IMR-90 (cell line): ENCODE measurements around the gene HS3ST2. TPM values are rescaled to one million over a fixed set of nuclear protein-coding genes. Genes with fewer than 3 reads are reported as not detected.

Experiments
- ATAC-seq: fragments of 200-7000 bp; cut with Tn5 transposase; 2 replicates; pipeline ENCODE4 v1.9.1; 2020; ENCODE audit warnings: low read depth, mild to moderate bottlenecking, moderate library complexity
- BruUV-seq: library from RNA; stranded (reverse); fragments of 400-500 nt; replicated peaks from 2 replicates; lab custom pipeline; 2021; lab: Mats Ljungman, UMichigan
- CTCF ChIA-PET: fragments of 300-600 bp; formaldehyde crosslinking; extraction: SDS; loops from one replicate; lab custom pipeline; 2021; ENCODE audit warnings: antibody characterized with exemption; lab: Yijun Ruan, JAX
- POLR2A ChIA-PET: fragments of 300-600 bp; sonication (Branson Sonifier 250); formaldehyde crosslinking; loops from one replicate; lab custom pipeline; 2022; ENCODE audit warnings: antibody characterized with exemption; ENCODE audit not compliant: unreplicated experiment; lab: Charles Lee
- DNase-seq: peaks from one replicate; pipeline ENCODE4 v3.0.0; 2013
- H2AFZ ChIP-seq: replicated peaks from 2 replicates; pipeline ENCODE3; 2013; ENCODE audit warnings: low read length, mild to moderate bottlenecking; ENCODE audit not compliant: poor library complexity
- H2AK5ac ChIP-seq: 2 replicates; pipeline ENCODE4 v1.6.1; 2013; ENCODE audit warnings: low read depth, low read length, inconsistent platforms
- H2AK9ac ChIP-seq: replicated peaks from 2 replicates; pipeline ENCODE3; 2013; ENCODE audit warnings: mild to moderate bottlenecking, low read depth, low read length, moderate library complexity; ENCODE audit not compliant: poor library complexity
- H2BK120ac ChIP-seq: 2 replicates; pipeline ENCODE4 v1.6.1; 2013; ENCODE audit warnings: low read depth, low read length, inconsistent platforms
- H2BK15ac ChIP-seq: 3 replicates; pipeline ENCODE4 v1.6.1; 2013; ENCODE audit warnings: low read depth, low read length, inconsistent platforms
- H2BK20ac ChIP-seq: 2 replicates; pipeline ENCODE4 v1.6.1; 2013; ENCODE audit warnings: low read depth, mild to moderate bottlenecking, inconsistent platforms, low read length, moderate library complexity
- H2BK5ac ChIP-seq: 2 replicates; pipeline ENCODE4 v1.6.1; 2013; ENCODE audit warnings: mild to moderate bottlenecking, low read depth, low read length, inconsistent platforms; ENCODE audit not compliant: poor library complexity, severe bottlenecking
- H3K14ac ChIP-seq: replicated peaks from 2 replicates; pipeline ENCODE4 v1.6.1; 2013; ENCODE audit warnings: low read depth, low read length, inconsistent platforms
- H3K18ac ChIP-seq: 2 replicates; pipeline ENCODE4 v1.6.1; 2013; ENCODE audit warnings: low read depth, low read length, control low read depth
- H3K23ac ChIP-seq: 2 replicates; pipeline ENCODE4 v1.6.1; 2013; ENCODE audit warnings: low read depth, low read length, inconsistent platforms
- H3K27ac ChIP-seq: 2 replicates; pipeline ENCODE4 v1.5.1; 2013; ENCODE audit warnings: mild to moderate bottlenecking, control low read depth, low read length; ENCODE audit not compliant: insufficient read depth
- H3K27me3 ChIP-seq: 2 replicates; pipeline ENCODE4 v1.6.1; 2013; ENCODE audit warnings: low read length; ENCODE audit not compliant: control insufficient read depth, insufficient read depth
- H3K36me3 ChIP-seq: 2 replicates; pipeline ENCODE4 v1.6.1; 2013; ENCODE audit warnings: low read length, mixed read lengths; ENCODE audit not compliant: control insufficient read depth, insufficient read depth
- H3K4ac ChIP-seq: 2 replicates; pipeline ENCODE4 v1.6.1; 2013; ENCODE audit warnings: low read depth, low read length, inconsistent platforms
- H3K4me1 ChIP-seq: 2 replicates; pipeline ENCODE4 v1.6.1; 2013; ENCODE audit warnings: low read length, mixed read lengths; ENCODE audit not compliant: control insufficient read depth, insufficient read depth
- H3K4me2 ChIP-seq: 2 replicates; pipeline ENCODE4 v1.6.1; 2013; ENCODE audit warnings: low read depth, mild to moderate bottlenecking, control low read depth, low read length, moderate library complexity
- H3K4me3 ChIP-seq: 2 replicates; pipeline ENCODE4 v1.5.1; 2013; ENCODE audit warnings: low read depth, mild to moderate bottlenecking, control low read depth, low read length, moderate library complexity; ENCODE audit not compliant: insufficient read depth
- H3K56ac ChIP-seq: 2 replicates; pipeline ENCODE4 v1.6.1; 2013; ENCODE audit warnings: low read length, inconsistent platforms; ENCODE audit not compliant: insufficient read depth; ENCODE audit errors: extremely low read depth
- H3K79me1 ChIP-seq, 2 experiments: 2 replicates each; pipeline ENCODE4 v1.6.1; 2013; ENCODE audit warnings: low read length in 2 of 2, inconsistent platforms in 1 of 2, low read depth in 1 of 2
- H3K9ac ChIP-seq: 2 replicates; pipeline ENCODE4 v1.6.1; 2013; ENCODE audit warnings: low read depth, low read length, control low read depth
- H3K9me1 ChIP-seq: 2 replicates; pipeline ENCODE4 v1.6.1; 2013; ENCODE audit warnings: low read length, inconsistent platforms; ENCODE audit not compliant: insufficient read depth
- H3K9me3 ChIP-seq: 2 replicates; pipeline ENCODE4 v1.6.1; 2013; ENCODE audit warnings: low read length; ENCODE audit not compliant: control insufficient read depth, insufficient read depth
- H4K20me1 ChIP-seq: 2 replicates; pipeline ENCODE4 v1.6.1; 2013; ENCODE audit warnings: low read length, inconsistent platforms; ENCODE audit not compliant: insufficient read depth
- H4K5ac ChIP-seq: 2 replicates; pipeline ENCODE4 v1.6.1; 2013; ENCODE audit warnings: mild to moderate bottlenecking, low read depth, low read length, control low read depth
- H4K8ac ChIP-seq, 2 experiments: 2 replicates each; pipeline ENCODE4 v1.6.1; 2013; ENCODE audit warnings: low read depth in 2 of 2, low read length in 2 of 2, control low read depth in 1 of 2, inconsistent platforms in 1 of 2
- H4K91ac ChIP-seq: 2 replicates; pipeline ENCODE4 v1.6.1; 2013; ENCODE audit warnings: low read depth, low read length, inconsistent platforms; ENCODE audit not compliant: insufficient read depth
- CHD1 ChIP-seq: IDR thresholded peaks from 2 replicates; pipeline ENCODE4 v1.6.1; 2012; ENCODE audit warnings: low read depth, low read length, improper control_type of control experiment
- CTCF ChIP-seq: conservative IDR thresholded peaks from 2 replicates; pipeline ENCODE4 v1.5.1; 2012; ENCODE audit warnings: mild to moderate bottlenecking, low read depth, low read length, improper control_type of control experiment
- ELK1 ChIP-seq: fragments of 150-350 bp; IDR thresholded peaks from 2 replicates; pipeline ENCODE4 v1.6.1; 2016; ENCODE audit warnings: low read depth, mild to moderate bottlenecking, low read length, moderate library complexity, borderline replicate concordance
- MAFK ChIP-seq: IDR thresholded peaks from 2 replicates; pipeline ENCODE4 v1.6.1; 2012; ENCODE audit warnings: low read depth, low read length, improper control_type of control experiment
- MXI1 ChIP-seq: IDR thresholded peaks from 2 replicates; pipeline ENCODE4 v1.6.1; 2012; ENCODE audit warnings: low read depth, mild to moderate bottlenecking, low read length, moderate library complexity, borderline replicate concordance
- POLR2A ChIP-seq: IDR thresholded peaks from 2 replicates; pipeline ENCODE4 v1.6.1; 2012; ENCODE audit warnings: mild to moderate bottlenecking, low read depth, low read length
- RCOR1 ChIP-seq: IDR thresholded peaks from 2 replicates; pipeline ENCODE4 v1.6.1; 2012; ENCODE audit warnings: mild to moderate bottlenecking, low read length, improper control_type of control experiment; ENCODE audit not compliant: insufficient replicate concordance
- RFX5 ChIP-seq: IDR thresholded peaks from 2 replicates; pipeline ENCODE4 v1.8.0; 2012; ENCODE audit warnings: low read depth, mild to moderate bottlenecking, low read length, moderate library complexity
- USF2 ChIP-seq: fragments of 150-350 bp; IDR thresholded peaks from 2 replicates; pipeline ENCODE4 v1.6.1; 2017; ENCODE audit warnings: mild to moderate bottlenecking, antibody characterized with exemption, low read length, low read depth
- WGBS, 2 experiments: methylation state at CpG; one replicate each; pipeline versions ENCODE4 v1.1.5 to v1.1.7; 2013; ENCODE audit warnings: missing lambda C conversion rate in 2 of 2; ENCODE audit not compliant: insufficient read length in 1 of 2; ENCODE audit errors: extremely low coverage in 2 of 2; 5-methylcytosine and 5-hydroxymethylcytosine counted together
- dilution Hi-C: fragments of 300-500 bp; cut with HindIII; formaldehyde crosslinking; loops from one replicate; pipeline ENCODE4 v1.14.3; 2018; ENCODE audit warnings: low sequenced_read_pairs; ENCODE audit not compliant: unreplicated experiment
- in situ Hi-C: fragments of 300-500 bp; cut with MboI; formaldehyde crosslinking; loops from 3 replicates; pipeline ENCODE4 v1.14.3; 2019; ENCODE audit warnings: low sequenced_read_pairs, inconsistent platforms, mixed read lengths
- intact Hi-C: fragments of 100-400 bp; cut with micrococcal nuclease; formaldehyde crosslinking; loops from 2 replicates; pipeline ENCODE4 v1.10.0; 2022
- polyA plus RNA-seq, 3 experiments: library from polyadenylated mRNA; depleted of rRNA; stranded (reverse); fragments of >200 nt; gene quantifications; 2 replicates each; pipeline ENCODE4 v1.2.3, GENCODE V29; 2012; ENCODE audit warnings: low replicate concordance in 1 of 3
- total RNA-seq: library from RNA; depleted of rRNA; stranded (reverse); fragments of >200 nt; gene quantifications from 2 replicates; pipeline ENCODE4 v1.2.3, GENCODE V29; 2012

HS3ST2 gene
- total and polyA plus RNA-seq, 2 of the 4 experiments (the other 2 are of a cell fraction): not detected

- Histone ChIP-seq H3K9me1 (no peaks in the 10 kb centered on the region), H2BK15ac (no peak overlapping the region), H2BK5ac (no peak overlapping the region), H3K9me3 (no peaks in the 10 kb centered on the region), H3K4ac (no peak overlapping the region), H3K36me3 (no peaks in the 10 kb centered on the region), H2BK120ac (no peak overlapping the region), H4K20me1 (no peaks in the 10 kb centered on the region), H3K56ac (no peak overlapping the region), H3K4me2 (no peak overlapping the region), H2AK9ac (no peak overlapping the region), H3K4me1 (no peaks in the 10 kb centered on the region), H2AFZ (no peak overlapping the region), H3K27ac (no peak overlapping the region), H3K14ac (no peak overlapping the region), H3K9ac (no peak overlapping the region), H2AK5ac (no peak overlapping the region), H3K27me3 (no peaks in the 10 kb centered on the region), H4K5ac (no peak overlapping the region), H3K23ac (no peak overlapping the region), H2BK20ac (no peak overlapping the region), H3K79me1 (no peaks in the 10 kb centered on the region), H3K18ac (no peak overlapping the region), H4K91ac (no peak overlapping the region), H4K8ac (no peak overlapping the region), H3K4me3 (no peak overlapping the region)
- no peak for TF ChIP-seq CHD1
- no peak for TF ChIP-seq MXI1
- TF ChIP-seq MAFK: no peak
- no peak for TF ChIP-seq CTCF
- no peak for TF ChIP-seq ELK1
- no peak for TF ChIP-seq RFX5
- TF ChIP-seq USF2: no peak
- TF ChIP-seq RCOR1: no peak
- TF ChIP-seq POLR2A: no peak
- in situ Hi-C loops: no loop called here
- DNase-seq: no peak
- WGBS, 2 experiments: no CpG with 5 or more reads among the region's 3 CpGs
- dilution Hi-C loops: no loop called here
- BruUV-seq: no TSS peak
- intact Hi-C loops: no loop called here
- CTCF ChIA-PET: interaction anchor here (0.6 kb wide), 1 partner anchor 13 kb away, joined by 6 read pairs; no protein-coding TSS in a partner anchor
- no peak for ATAC-seq
- POLR2A ChIA-PET: no interaction called here
Observed at GRCh38 chr16:22927306-22927705, 113.3 kb downstream of the HS3ST2 start.
